Prostate gland (tissue), 2 donors: ENCODE measurements around the gene KERA.

ENCODE experiments used
- CTCF ChIP-seq, 4 experiments: fragments of 200-600 bp in 2 of 4; fragments of 450-650 bp in 2 of 4; sonication (generic) in 2 of 4; IDR thresholded peaks; 1 replicate in 3 of 4; 2 replicates in 1 of 4; pipeline ENCODE4 v1.5.1; 2016 to 2019; ENCODE audit warnings: antibody characterized with exemption in 4 of 4, mild to moderate bottlenecking in 2 of 4, moderate library complexity in 2 of 4
- POLR2A ChIP-seq: fragments of 450-650 bp; IDR thresholded peaks from one replicate; pipeline ENCODE4 v1.6.1; 2016; ENCODE audit warnings: antibody characterized with exemption, mild to moderate bottlenecking
- POLR2AphosphoS5 ChIP-seq: sonication (generic); formaldehyde crosslinking; IDR thresholded peaks from one replicate; pipeline ENCODE4 v1.6.1; 2017; ENCODE audit warnings: antibody characterized with exemption

- no peak for TF ChIP-seq CTCF (IDR thresholded peaks at IDR 0.05)
- TF ChIP-seq POLR2A: no peak
- no peak for TF ChIP-seq POLR2AphosphoS5
Observed at GRCh38 chr12:91001306-91001705, 56.5 kb downstream of the KERA start.
